ENCODE data around the gene ELAVL2. TPM values are rescaled to one million over a fixed set of nuclear protein-coding genes. Genes with fewer than 3 reads are reported as not detected.

The ELAVL2 gene
- total and polyA plus RNA-seq, 3 donors from 2014 or later = 52.7 to 77.0 (median 75.7) TPM

DNA sequence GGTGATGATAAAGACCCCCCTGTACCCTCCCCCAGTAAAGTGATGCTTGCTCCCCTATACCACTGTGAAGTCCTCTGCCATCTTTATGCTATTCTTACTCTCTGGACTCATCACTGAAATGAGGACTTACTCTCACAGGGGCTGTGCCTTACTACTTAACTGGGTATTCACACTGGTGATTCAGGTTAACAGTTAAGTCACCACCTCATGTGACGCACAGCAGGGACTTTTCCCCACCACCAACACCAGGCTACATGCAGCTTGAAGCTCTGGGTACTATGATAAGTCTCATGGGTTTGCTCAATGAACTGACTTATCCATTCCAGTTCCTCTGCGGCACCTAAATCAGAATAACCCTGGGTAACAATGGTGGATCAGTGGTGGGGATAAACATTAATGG is 163.7 kb downstream of the ELAVL2 start:
- no peaks in the 10 kb centered on the region for H3K9me3 ChIP-seq
- peaks cover 6% of the 10 kb centered on the region for H3K4me1 ChIP-seq
- intact Hi-C loops (cut with DNase I; ENCODE audit: low total_unique reads) = no loop called here
- no peaks in the 10 kb centered on the region for H3K36me3 ChIP-seq (ENCODE audit: low read depth, missing control alignments)
- TF ChIP-seq POLR2A (IDR thresholded peaks at IDR 0.05) = no peak
- TF ChIP-seq, protein P1, sequence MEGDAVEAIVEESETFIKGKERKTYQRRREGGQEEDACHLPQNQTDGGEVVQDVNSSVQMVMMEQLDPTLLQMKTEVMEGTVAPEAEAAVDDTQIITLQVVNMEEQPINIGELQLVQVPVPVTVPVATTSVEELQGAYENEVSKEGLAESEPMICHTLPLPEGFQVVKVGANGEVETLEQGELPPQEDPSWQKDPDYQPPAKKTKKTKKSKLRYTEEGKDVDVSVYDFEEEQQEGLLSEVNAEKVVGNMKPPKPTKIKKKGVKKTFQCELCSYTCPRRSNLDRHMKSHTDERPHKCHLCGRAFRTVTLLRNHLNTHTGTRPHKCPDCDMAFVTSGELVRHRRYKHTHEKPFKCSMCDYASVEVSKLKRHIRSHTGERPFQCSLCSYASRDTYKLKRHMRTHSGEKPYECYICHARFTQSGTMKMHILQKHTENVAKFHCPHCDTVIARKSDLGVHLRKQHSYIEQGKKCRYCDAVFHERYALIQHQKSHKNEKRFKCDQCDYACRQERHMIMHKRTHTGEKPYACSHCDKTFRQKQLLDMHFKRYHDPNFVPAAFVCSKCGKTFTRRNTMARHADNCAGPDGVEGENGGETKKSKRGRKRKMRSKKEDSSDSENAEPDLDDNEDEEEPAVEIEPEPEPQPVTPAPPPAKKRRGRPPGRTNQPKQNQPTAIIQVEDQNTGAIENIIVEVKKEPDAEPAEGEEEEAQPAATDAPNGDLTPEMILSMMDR (IDR thresholded peaks at IDR 0.05) = no peak
- WGBS, 2 donors = 92 to 100% methylated on average over 2 of the region's 2 CpGs
- no peak for DNase-seq
- H3K27ac ChIP-seq = no peak overlapping the region
- H3K27me3 ChIP-seq = no peaks in the 10 kb centered on the region
- H3K4me3 ChIP-seq = no peak overlapping the region

DNA sequence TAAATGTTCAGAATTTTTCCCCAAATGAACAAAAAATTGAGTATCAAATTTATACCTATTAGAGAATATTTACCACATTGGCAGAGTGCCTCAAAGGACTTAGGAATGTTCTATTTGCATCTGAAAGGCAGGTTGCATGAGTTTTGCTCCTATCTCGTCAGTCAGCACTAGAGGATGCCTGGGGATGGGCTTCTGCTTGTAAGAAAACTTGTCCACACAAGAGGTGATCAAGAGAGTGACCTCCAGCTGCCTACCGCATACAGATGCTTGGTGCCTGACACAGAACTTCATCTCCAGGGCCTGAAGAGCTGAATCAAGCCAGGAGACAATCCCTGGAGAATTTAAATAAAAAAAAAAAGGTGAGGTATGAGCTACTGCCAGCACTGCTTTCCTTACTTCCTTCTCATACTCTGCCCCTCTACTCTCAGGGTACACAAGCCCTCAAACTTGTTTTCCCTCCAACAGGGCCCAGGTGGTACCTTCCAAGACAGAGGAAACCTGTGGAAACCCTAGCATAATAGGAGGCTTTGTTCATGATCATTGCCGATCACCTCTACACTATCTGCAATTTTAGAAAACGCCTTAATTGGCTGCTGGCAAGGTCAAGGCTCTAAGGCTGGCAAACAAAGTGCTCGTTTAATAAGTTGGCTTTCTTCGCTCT is 166.6 kb downstream of the ELAVL2 start:
- H3K27me3 ChIP-seq = no peaks in the 10 kb centered on the region
- TF ChIP-seq POLR2A (IDR thresholded peaks at IDR 0.05) = no peak
- TF ChIP-seq, protein P1 (IDR thresholded peaks at IDR 0.05) = no peak

DNA sequence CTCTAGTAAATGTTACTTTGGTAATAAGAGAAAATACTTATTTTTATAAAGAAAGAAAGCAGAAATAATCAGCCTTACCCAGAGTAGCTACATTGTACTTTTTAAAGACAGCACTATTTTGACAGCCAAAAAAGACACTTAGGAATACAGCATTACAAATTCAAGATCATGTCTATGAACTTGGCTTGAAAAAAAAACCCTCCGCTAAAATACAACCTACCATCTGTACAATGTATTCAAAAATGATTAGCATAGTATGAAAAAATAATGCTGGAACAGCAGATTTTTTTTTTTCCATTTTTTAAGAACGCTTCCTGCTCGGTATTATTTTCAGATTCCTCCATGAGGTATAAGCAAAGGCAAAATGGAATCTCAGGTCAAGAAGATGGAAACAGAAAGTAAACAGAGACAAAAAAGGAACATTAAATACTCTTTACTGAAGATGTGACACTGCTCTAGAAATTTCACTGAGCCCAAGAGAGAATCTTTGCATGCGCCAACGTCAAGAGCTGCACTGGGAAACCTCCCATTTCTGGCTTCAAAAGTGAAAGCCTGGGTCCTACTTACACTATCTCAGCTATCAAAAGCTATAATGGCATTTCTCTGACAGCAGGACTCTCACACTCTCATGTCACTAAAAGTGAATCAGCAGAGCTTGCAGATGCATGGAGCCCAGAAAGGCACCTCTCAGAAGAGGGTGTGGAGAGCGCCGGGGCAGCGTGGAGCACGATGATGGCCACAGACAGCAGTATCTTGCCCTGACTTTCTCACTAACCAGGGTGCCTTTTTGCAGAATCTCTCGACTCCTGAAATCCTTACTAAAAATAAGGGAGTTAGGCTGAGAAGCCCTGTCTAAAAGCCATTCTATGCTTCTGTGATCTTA is 167.4 kb downstream of the ELAVL2 start:
- Histone ChIP-seq H3K27me3 (no peaks in the 10 kb centered on the region), H3K9me3 (no peaks in the 10 kb centered on the region), H3K27ac (no peak overlapping the region), H3K4me3 (no peak overlapping the region), H3K4me1 (peaks cover 6% of the 10 kb centered on the region), H3K36me3 (ENCODE audit: low read depth, missing control alignments) (no peaks in the 10 kb centered on the region)
- TF ChIP-seq, protein P1 (IDR thresholded peaks at IDR 0.05) = no peak
- TF ChIP-seq POLR2A (IDR thresholded peaks at IDR 0.05) = no peak
- 63 to 70% methylated on average over 10 of the region's 10 CpGs for WGBS, 2 donors
- DNase-seq = no peak
- intact Hi-C loops (cut with DNase I; ENCODE audit: low total_unique reads) = no loop called here

More for the DNA sequence above, 166.6 kb downstream of the ELAVL2 start:
- Histone ChIP-seq H3K36me3 (ENCODE audit: low read depth, missing control alignments) (no peaks in the 10 kb centered on the region), H3K4me1 (peaks cover 6% of the 10 kb centered on the region), H3K9me3 (no peaks in the 10 kb centered on the region), H3K4me3 (no peak overlapping the region), H3K27ac (no peak overlapping the region)
- no peak for DNase-seq
- WGBS, 2 donors = 35 to 50% methylated on average over 6 of the region's 6 CpGs
- intact Hi-C loops (cut with DNase I; ENCODE audit: low total_unique reads) = no loop called here

DNA sequence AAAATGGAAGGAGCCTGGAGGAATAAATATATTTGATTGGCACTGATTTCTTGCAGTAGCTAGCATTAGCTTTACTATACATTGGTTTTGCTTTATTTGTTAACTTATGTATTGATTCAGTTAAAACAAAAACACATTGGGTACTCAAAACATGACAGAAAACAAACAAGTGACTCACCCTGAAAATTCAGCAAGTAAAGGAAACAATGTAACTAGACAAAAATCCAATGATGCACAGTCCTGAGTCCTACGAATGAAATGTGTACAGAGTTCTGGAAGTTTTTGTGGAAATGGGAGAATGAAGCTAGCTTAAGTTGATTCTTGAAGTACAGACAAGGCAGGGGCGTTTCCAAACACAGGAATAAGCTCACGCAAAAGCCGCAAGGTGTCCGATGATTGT is 175.0 kb downstream of the ELAVL2 start:
- Histone ChIP-seq H3K4me1 (no peaks in the 10 kb centered on the region), H3K9me3 (no peaks in the 10 kb centered on the region), H3K36me3 (ENCODE audit: low read depth, missing control alignments) (no peaks in the 10 kb centered on the region), H3K4me3 (no peak overlapping the region), H3K27ac (no peak overlapping the region), H3K27me3 (no peaks in the 10 kb centered on the region)
- TF ChIP-seq, protein P1 (IDR thresholded peaks at IDR 0.05) = no peak
- whole genome bisulfite sequencing, 2 donors = 85 to 88% methylated on average over 5 of the region's 5 CpGs
- intact Hi-C loops (cut with DNase I; ENCODE audit: low total_unique reads) = no loop called here
- no peak for DNase-seq
